Suppressor macrophage treated with lipopolysaccharide for 4 hours (primary cell): ENCODE data around the gene FAM186B.

ENCODE experiments used
- DNase-seq: peaks from one replicate; pipeline ENCODE4 v3.0.0-alpha.2; 2020

Gene FAM186B

DNA sequence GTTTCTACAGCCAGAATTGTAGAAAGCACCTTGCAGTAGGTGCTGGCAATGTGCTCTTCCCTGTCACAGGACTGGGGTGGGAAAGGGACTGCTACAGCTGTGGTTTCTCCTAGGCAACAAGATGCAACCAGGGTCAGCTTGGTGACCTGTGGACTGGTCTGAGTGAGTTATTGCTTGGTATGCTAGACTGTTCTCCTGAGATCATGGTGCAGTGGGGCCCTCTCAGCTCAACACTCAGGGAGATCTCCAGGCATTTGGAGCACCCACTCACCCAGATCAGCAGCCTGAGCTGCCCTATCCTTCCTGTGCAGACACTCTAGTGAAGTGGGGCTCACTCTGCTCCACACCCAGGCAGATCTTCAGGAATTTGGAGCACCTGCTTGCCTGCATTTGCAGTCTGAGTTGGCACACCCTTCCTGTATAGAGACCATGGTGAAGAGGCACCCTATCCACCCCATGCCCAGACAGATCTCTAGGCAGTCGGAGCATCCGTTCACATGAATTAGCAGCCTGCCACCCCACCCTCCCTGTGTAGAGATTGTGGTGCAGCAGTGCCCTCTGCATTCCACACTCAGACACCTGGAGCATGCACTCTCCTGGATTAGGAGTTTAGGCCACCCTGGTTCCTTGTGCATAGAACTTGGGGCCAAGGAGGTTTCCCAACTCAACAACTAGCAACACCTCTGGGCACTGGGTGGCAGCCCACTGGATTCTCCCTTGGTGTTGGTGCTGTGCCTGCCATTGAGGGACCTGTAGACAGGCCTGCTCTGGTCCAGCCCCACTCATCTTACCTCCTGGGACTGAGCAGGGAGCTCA lies 3.8 kb upstream of the FAM186B start:
- DNase-seq, result no peak

DNA sequence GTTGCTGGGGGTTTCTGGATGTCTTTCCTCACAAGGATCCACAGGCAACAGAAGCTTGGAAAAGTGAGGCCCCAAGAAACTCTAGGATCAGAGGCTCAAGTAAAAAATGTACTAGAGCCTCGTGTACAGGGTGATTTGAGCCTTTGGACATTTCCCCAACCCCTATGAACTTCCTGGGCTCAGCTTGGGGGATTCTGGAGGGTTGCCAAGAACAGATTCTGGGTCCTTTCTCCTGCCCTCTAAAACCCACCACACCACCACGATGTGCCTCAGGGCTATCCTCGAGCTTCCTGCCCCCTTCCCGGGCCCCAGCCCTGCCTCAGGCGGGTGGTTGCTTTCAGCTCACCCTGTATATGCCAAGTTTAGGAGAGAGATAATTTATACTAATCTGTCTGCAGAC lies 583 bp downstream of the FAM186B start:
- DNase-seq, result no peak

DNA sequence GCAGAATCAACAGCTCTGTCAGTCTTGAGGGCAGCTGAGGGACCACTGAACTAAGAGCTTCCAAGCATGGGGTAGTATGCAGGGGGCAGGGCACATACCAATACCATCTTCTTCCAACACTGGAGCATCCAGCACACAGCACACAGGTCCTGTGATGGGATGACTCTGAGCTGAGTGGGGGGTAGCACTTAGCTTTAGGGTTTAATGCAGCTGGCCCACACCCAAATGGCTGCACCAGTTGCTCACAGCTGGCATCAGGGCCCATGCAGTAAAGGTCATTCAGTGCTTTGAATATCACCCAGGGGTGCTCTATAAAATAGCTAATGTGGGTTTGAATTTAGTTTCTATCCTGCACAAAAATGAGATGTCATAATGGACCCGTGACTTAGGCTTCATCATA lies 1.7 kb downstream of the FAM186B start:
- no peak for DNase-seq

DNA sequence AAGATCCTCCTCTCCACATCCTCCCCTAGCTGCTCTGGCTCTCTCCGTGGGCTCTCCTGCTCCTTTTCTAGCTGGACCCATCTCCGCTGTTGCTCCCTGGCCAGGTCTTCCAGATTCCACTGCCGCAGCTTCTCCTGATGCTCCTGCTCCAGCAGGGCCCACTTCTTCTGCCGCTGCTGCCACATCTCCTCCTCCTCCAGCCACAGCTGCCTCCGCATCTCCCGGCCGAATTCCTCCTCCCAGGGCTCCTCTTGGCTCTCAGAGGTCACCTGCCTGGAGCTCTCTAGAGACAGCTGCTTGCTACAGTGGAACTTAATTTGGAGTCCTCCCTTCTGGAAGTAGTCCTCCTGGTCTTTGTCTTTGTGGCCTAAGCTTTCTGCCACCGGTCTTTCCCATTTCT lies 5.5 kb downstream of the FAM186B start:
- DNase-seq, result no peak

DNA sequence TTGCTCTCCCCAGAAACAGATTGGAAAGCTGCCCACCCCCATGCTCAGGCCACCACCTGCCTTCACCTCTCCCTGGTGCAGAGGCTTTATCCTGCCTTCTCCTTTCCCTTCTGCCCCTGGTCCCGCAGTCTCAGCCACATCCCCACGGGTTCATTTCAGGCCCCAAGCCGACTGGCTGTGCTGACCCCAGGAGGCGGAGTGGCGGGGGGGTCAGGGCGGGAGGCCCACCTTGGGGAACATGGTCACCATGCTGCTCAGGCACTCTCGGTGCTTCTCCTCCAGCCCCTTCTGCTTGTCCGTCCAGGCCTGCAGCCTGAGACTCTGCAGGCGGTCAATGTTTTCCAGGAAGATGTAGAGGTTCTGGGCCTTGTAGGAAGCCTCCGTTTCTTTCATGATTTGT lies 6.9 kb downstream of the FAM186B start:
- no peak for DNase-seq

DNA sequence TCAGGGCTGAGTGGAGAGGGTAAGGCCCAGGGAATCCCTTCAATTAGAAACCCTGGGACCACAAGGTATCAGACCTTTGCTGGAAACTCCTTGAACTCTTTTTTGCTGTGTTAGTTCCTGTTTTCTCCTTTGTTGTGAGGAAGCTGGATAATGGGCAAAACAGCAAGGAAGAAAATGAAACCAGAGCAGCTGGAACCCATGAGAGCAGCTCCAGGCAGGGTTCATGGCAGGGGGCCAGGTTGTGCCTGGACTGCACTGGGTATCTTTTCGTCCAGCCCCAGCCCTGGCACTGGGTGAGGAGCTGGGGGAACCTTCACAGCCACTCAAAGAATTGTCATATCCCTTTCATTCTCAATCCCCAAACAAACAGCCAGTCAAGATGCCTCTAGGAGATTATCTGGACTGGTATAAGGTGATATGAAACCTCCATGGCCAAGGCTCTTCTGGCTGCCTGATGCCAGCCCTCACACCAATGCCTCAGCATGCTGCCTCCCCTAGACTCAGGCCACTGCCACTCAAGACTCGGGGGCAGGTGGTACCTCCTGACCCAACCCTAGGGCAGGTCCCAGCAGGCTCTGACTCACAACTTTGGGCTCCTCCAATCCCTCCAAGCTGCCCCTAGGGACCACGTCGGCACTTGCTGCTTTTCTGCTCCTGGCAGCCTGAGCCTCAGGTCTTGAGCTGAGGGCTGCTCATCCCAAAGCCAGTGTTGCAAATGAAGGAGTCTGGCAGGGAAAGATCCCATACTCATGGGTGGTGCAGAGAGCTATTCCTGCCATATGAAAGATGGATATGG lies 16.5 kb downstream of the FAM186B start:
- DNase-seq, result peak; percentile 54

DNA sequence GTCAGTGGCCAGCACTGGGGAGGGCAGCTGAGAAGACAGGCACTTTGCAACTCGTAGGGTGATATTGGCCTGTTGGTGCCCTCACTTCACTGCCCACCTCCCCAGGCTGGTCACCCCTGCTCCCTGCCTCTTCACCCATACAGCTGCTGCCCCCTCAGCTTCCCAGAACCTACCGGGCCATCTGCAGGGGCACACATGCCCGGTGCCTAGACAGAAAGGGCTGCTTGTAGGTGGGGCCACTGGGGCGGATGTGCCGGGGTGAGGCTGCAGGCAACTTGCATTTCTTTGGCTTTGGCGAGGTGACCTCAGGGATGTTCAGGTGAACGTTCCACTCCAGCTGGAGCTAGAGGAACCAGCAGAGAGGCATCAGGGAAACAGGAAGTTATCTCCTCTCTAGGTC lies 17.2 kb downstream of the FAM186B start:
- no peak for DNase-seq

DNA sequence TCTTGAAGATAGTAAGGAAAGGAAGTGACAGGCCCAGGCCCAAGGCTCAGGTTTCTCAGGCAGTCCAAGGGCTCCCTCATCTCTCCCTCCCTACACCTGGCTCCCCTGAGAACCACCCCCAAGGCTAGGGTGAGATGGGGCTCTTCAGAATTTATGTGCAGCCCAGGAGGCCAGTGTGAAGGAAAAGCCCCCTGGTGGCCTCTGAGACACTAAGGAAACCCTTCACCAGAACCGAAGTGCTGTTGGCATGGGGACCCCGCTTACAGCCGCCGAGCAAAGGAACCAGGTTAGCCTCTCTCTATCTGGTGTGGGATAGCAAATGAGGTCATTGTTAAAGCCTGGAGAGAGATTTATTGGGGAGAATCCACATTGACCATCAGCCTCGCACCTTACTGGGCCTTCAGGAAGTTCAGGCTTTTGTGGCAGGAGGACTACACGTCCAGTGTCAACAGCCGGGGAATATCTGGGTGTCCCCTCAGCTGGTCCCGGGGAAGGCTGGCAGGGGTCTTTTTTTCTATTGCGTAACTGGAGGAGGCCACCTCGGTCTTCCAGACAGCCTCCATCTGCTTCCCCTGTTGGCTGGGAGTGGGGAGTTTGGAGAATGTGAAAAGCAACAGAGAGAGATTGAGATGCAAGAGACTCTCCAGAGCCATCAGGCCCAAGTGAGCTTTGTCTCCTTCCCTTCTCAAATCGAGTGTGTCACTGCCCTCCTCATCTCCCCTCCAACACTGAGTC lies 18.1 kb downstream of the FAM186B start:
- no peak for DNase-seq

DNA sequence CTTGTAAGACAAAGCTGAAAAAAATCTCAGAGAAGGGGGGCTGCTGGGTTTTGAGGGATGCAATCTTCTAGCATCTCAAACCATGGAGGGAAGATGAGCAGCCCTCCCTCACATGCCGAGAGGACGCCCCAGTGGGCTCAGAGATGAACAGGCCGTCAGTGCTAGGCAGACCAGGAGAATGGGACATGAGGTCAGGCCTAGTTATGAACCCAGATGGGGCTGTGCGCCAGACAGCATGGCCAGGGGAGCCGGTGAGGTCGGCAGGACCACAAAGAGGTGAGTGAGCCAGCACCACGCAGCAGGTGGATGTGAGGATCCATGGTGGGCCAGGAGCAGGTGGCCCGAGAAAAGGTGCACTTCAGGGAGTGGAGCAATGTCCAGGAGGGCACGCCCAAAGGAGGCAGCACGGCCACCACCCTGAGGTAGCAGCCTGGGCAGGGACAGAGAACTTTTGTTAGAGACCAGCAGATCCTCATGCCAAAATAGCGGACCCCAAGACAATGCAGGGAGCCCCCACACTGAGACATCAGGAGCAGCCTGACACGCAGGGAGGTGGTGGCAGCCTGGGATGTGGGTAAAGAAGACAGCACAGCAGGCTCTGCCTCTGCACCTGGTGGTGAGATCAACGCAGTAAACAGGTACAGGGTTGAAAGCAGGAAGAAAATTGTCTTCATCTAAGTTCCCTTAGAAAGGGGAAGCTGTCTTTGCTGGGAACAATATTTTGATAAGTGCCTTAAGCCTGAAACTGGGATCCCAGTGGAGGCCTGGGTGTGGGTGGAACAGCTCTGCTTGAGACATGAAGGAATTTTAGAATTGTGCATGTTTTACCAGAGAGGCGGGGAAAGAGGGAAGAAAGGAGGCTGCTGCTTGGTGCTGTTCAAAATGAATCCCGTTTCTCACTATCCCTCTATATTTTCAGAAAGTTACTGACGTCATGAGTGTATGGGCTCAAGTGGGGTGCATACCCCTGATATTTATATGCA lies 19.7 kb downstream of the FAM186B start:
- no peak for DNase-seq

DNA sequence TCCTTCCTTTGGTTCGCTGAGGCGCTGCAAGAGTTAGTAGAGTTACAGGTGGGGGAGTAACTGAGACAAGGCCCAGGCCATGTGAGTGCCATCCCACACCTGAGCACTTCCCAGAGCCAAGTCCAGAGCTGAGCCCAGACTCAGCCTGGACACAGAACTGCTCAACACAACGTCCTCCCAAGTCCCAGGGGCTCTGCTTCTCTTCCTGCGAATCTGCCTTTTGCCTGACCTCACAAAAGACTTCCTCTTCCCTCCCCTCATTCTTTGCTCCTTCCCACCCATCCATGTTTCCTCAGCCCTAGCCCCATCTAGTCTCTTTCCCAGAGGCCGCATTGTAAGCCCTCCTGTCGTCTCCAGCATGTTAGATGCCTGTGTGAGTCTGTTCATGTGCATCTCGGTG lies 20.8 kb downstream of the FAM186B start:
- DNase-seq, result no peak

DNA sequence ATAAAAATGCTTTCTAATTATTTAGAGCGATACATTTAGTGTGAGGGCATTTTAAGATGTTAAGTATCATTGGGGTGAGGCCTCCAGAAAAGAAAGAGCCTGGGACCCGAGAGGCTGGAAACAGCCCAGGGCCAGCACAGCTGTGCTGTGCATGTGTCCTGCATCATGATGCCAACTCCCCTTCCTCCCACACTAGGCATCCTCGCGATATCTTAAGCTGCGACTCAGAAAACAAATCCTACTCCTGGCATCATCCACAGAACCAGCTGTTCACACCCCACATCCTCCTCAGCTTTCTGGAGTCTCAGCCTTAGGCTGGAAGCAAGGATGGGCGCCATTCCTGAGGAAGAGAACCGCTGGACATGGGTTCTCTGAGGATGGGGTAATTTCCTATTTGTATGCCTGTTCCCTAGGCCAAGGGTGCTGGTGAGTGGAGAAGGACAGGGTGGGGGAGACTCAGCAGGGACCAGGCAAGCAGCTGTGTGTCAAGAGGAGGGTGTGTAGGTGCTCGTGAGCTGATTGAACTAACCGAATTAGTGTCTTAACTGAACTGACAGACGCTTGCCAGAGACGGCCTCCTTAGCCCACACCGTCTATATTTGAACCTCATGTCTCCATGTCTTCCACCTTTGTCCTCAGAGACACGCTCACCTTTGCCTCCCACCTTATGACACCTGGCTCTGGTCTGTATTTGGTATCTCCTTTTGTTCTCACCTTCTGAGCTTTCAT lies 21.9 kb downstream of the FAM186B start:
- no peak for DNase-seq

DNA sequence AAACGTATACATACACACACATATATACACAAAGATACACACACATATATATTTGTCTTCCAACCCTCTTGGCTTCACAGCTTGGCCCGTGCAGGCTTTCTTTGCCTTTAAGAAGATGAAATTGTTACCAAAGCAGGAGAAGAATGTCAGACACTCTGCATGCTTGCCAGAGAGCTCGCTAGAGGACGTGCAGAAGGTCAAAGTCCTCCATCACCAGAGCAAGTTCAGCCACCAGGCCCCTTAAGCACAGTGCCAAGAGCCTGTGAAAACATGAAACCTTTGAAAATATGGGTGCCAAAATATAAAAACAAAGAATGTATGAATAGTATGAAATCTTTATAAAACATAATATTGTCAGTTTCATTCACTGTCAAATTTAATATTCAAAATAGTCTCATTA lies 22.6 kb downstream of the FAM186B start:
- no peak for DNase-seq

DNA sequence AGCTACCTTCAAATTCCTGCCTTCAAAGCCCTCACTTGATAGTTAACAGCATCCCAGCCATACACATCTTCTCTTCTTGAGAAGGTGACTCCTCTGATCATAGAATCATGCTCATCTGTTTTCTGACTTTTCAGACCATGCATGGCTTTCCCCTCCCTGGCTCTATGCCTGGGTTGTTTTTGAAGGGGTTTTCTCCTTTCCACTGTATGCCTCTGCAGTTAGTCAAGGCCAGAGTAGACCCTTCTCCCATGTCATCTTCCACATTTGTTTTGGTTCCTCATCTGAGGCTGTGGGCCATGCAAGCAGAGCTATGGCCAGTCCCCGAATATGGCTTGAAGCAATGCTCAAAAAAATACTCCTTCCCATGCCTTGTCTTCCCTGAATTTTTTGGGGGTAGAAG lies 23.2 kb downstream of the FAM186B start:
- DNase-seq, result no peak

DNA sequence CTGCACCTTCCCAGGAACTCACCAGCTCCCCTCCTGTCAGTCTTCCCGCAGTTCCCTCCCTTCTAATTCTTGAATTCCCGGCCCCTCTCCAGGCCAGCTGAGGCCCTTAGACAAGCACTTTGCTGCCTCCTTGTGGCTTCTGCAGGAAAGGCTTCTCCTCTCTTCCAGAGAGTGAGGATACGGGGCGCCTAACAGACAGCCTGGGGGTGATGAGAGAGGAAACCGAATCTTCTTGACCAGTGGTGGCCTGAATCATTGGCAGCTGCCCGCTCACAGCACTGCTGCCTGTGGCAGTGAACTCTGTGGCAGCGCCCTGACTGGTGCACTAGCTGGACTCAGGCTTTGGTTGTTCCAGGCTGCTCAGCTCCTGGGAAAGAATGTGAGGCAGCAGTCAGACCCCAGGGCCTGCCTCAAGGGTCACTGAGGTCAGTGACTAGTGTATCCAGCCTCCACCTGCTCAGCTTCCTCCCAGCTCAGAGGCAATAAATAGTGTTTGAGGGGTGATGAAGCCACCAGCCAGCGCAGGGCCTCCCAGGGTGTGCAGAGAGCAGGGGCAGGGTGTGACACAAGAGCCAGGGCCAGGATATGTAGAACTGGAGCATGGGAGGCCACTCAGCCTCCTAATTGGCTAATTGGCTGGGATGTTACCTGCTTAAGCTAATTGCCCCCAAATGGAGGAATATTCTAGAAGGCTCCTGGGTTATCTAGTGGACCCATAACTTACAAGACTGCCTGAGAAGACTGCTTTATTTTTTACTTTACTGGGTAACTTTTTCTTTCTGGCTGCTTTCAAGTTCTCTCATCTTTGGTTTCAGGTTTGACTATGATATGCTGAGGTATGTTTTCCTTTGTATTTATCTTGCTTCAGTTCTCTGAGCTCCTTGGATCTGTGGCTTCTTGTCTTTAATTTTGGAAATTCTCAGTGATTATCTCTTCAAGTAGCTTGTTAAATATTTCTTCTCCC lies 24.6 kb downstream of the FAM186B start:
- DNase-seq, result peak; percentile 71

DNA sequence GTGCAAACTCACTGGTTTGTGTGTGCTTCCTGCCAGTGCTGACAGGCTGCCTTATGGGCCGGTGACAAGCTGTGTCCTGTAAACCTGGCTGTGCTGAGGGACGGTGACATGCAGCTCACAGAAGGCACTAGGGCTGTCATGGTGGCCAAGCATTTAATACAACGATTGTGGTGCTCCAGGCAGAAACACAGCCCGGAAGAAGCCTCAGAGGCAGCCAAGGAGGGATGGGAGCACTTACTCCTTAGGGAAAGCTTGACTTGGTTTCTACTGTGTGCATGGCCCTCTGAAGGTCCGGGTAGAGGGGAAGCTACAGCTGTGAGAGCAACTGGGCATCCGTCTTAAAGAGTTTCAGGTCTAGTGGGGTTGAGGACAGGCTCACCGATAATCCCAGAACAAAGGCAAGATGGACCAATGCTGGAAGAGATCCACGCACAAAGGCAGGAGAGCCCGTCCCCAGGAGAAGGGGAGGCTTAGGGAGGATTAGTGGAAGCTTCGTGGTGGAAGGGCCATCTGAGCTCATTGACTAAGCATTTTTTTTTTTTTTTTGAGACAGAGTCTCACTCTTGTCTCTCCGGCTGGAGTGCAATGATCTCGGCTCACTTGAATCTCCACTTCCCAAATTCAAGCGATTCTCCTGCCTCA lies 26.8 kb downstream of the FAM186B start:
- no peak for DNase-seq

DNA sequence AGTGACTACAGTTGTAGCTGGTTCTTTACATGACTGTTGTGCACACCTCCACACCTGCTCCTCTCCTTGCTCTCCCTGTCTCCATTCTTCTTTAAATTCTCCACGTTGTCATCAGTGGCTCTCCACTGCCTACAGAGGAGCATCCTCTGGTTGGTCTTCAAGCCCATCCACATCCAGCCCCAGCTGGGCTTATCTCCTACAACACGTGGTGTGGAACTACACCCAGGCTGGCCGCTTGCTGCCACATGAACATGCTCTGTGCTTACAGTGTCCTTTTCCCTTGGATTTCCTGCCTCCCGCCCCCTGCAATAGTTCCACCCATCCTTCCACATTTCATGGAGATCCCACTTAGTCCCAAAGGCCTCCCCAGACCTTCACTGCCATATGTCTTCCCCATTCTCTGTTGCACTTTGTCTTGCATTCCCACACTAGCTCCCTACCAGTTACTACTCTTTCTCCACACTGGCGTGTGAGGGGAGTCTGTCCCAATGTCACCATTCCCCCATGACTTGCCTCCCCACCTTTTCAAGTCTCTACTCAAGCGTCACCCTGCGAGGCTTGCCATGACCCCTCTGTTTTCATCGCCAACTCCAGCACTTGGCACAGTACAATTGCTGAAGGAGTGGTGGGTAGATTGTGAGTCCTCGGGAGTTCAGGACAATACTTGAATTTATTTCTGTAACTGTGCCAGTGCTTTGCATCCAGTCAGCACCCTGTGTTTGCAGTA lies 27.7 kb downstream of the FAM186B start:
- DNase-seq, result no peak

DNA sequence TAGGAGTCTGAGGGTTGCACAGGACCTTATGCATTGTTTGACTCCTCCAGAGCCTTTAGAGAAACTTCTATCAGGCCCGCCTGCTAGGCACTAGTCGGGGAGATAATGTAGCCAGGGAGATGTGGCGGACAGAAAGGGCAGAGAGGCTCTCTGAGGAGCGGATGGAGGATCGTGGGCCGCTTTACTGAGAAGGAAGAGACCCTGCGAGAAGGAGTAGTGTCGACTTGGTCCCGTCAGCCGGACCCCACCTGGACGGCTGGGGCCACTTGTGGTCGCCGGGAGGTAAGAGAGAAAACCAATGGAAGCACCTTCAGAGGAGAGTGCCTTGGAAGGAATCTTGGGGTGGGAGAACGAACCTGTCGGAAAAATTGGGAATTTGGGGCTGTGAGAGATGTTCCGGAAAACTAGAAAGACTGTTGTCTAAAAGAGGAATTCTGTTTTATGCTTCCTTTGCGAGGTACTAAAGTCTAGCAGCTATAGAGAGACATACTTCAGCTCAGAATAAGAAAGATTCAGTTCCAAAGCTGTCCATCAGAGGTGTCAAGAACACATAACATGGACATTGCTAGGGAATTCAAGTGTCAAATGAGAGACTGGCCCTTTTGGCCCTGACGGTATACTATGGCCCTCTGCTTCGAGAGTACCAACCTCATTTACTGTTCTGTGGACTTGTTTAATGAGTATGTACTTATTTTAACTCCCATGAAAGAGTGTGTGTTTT lies 36.8 kb downstream of the FAM186B start:
- DNase-seq, result peak; percentile 17

DNA sequence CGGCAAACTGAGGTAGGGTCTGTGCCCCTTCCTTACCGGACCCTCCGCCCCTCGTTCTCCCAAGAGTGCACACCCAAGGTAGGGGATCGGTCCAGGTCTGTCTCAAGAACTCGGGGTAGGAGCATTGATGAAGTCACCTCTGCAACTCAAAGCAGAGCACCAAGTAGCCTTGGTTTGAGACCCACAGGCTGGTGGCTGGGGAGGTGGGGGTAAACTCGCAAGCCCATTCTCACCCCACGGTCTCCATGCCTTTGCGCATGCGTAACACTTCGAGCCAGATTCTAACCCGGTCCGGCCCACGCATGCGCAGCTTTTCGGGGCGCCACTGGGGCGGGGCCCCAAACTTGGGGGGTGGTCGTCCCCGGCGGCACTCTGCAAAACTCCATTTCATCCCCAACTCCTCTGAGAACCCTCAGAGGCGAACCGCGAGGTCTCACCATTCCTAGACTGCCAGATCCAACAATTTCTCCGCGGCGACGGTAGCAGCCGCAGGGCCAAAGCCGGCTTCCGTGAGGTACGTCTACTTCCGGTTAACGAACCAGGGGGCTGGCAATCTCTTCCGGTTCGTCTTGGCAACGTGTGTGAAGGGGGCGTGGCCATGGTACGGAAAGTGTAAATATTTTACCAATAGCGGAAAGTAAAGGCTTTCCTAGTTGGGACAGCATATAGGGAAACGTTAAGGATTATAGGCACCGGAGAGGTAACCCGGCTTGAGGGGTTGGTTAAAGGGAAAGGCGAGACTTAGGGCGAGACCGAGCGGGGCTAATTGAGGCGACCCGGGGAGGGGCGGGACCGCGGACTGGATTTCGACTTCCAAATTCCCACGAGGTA lies 37.6 kb downstream of the FAM186B start, which contains the start of gene MCRS1:
TSS of gene MCRS1 (minus strand) at position 532 of the 831 bp plus-strand sequence. CDS start 1,411 bp downstream, outside the sequence.
- DNase-seq, result peak; percentile 95
